DMS153 treated with DMSO at 0.1 percent for 48 hours (cell line): ENCODE results near the gene PRDM5.

Experiments
- DNase-seq: peaks from one replicate; lab custom pipeline; 2025; ENCODE audit not compliant: unreplicated experiment; lab: John Stamatoyannopoulos, UW

The PRDM5 gene

GRCh38 chr4:120922381-120923206 lies at the start of gene PRDM5:
TSS of gene PRDM5 (minus strand) at chr4:120922726. CDS start at chr4:120922608, 118 bp downstream.
- DNase-seq: no peak

GRCh38 chr4:120971884-120972283 lies 49.4 kb upstream of the PRDM5 start:
- DNase-seq: no peak

GRCh38 chr4:120965938-120966337 lies 43.4 kb upstream of the PRDM5 start:
- no peak for DNase-seq

- no peak for DNase-seq
These were observed 42.1 kb upstream of the PRDM5 start for GRCh38 chr4:120964596-120964995.

- no peak for DNase-seq
These were observed 40.9 kb upstream of the PRDM5 start for GRCh38 chr4:120963449-120963848.

- DNase-seq: no peak
These were observed 38.2 kb upstream of the PRDM5 start for GRCh38 chr4:120960656-120961267.

GRCh38 chr4:120948382-120948781 lies 25.9 kb upstream of the PRDM5 start:
- no peak for DNase-seq

GRCh38 chr4:120942776-120943175 lies 20.2 kb upstream of the PRDM5 start:
- DNase-seq: no peak

- DNase-seq: no peak
These were observed 18.0 kb upstream of the PRDM5 start for GRCh38 chr4:120940547-120940946.

GRCh38 chr4:120939693-120940092 lies 17.2 kb upstream of the PRDM5 start:
- no peak for DNase-seq

- DNase-seq: no peak
These were observed 7.3 kb upstream of the PRDM5 start for GRCh38 chr4:120929847-120930246.

GRCh38 chr4:120927801-120928409 lies 5.4 kb upstream of the PRDM5 start:
- no peak for DNase-seq

- no peak for DNase-seq
These were observed 4.0 kb upstream of the PRDM5 start for GRCh38 chr4:120926358-120927025.

- no peak for DNase-seq
These were observed 2.4 kb upstream of the PRDM5 start for GRCh38 chr4:120924931-120925330.

GRCh38 chr4:120923207-120923522 lies 639 bp upstream of the PRDM5 start:
- no peak for DNase-seq

- peak; percentile 19 for DNase-seq
These were observed 808 bp downstream of the PRDM5 start for GRCh38 chr4:120921456-120922380.

GRCh38 chr4:120920666-120921065 lies 1.9 kb downstream of the PRDM5 start:
- no peak for DNase-seq

- DNase-seq: no peak
These were observed 3.2 kb downstream of the PRDM5 start for GRCh38 chr4:120919358-120919757.

- no peak for DNase-seq
These were observed 3.7 kb downstream of the PRDM5 start for GRCh38 chr4:120918788-120919187.

- DNase-seq: no peak
These were observed 4.4 kb downstream of the PRDM5 start for GRCh38 chr4:120918092-120918491.

GRCh38 chr4:120916937-120917336 lies 5.6 kb downstream of the PRDM5 start:
- no peak for DNase-seq
